SIG-M5 treated with dmso at 0.1 percent for 504 hours (cell line): Measurements from ENCODE around the gene CLEC4E.
A peak's percentile ranks its signal among the peaks of the same experiment; 100 is the strongest.
"Not testable (repeated sequence)": the region's sequence is repeated elsewhere in the genome, so short reads cannot be mapped to it uniquely, and the experiment has no call there.

Source experiments
- DNase-seq: peaks from one replicate; lab custom pipeline; 2025; ENCODE audit not compliant: unreplicated experiment; lab: John Stamatoyannopoulos, UW

CLEC4E gene

GRCh38 chr12:8540831-8541230, at the start of gene CLEC4E:
TSS of gene CLEC4E (minus strand) at chr12:8540905. CDS start at chr12:8540797, 108 bp downstream.
- DNase-seq, result peak; percentile 27

GRCh38 chr12:8589679-8590078, 49.0 kb upstream of the CLEC4E start:
- no peak for DNase-seq

GRCh38 chr12:8584478-8584877, 43.8 kb upstream of the CLEC4E start:
- DNase-seq, result not testable (repeated sequence)

GRCh38 chr12:8584004-8584403, 43.3 kb upstream of the CLEC4E start:
- no peak for DNase-seq

GRCh38 chr12:8581098-8581784, 40.5 kb upstream of the CLEC4E start:
- no peak for DNase-seq

GRCh38 chr12:8577879-8578278, 37.2 kb upstream of the CLEC4E start:
- no peak for DNase-seq

- DNase-seq, result peak; percentile 19
Measured at GRCh38 chr12:8572507-8572906, 31.8 kb upstream of the CLEC4E start.

GRCh38 chr12:8566525-8566924, 25.8 kb upstream of the CLEC4E start:
- DNase-seq, result no peak

GRCh38 chr12:8566052-8566451, 25.3 kb upstream of the CLEC4E start:
- DNase-seq, result peak; percentile 9

- no peak for DNase-seq
Measured at GRCh38 chr12:8564656-8565055, 24.0 kb upstream of the CLEC4E start.

- no peak for DNase-seq
Measured at GRCh38 chr12:8563356-8563755, 22.7 kb upstream of the CLEC4E start.

GRCh38 chr12:8562310-8562709, 21.6 kb upstream of the CLEC4E start:
- no peak for DNase-seq

GRCh38 chr12:8561011-8561410, 20.3 kb upstream of the CLEC4E start:
- DNase-seq, result no peak

GRCh38 chr12:8559676-8560075, 19.0 kb upstream of the CLEC4E start:
- no peak for DNase-seq

GRCh38 chr12:8556531-8557097, 15.9 kb upstream of the CLEC4E start:
- no peak for DNase-seq

- no peak for DNase-seq
Measured at GRCh38 chr12:8554451-8555195, 13.9 kb upstream of the CLEC4E start.

GRCh38 chr12:8553088-8553627, 12.5 kb upstream of the CLEC4E start:
- no peak for DNase-seq

GRCh38 chr12:8549381-8549780, 8.7 kb upstream of the CLEC4E start:
- DNase-seq, result no peak

- DNase-seq, result no peak
Measured at GRCh38 chr12:8548192-8548591, 7.5 kb upstream of the CLEC4E start.

GRCh38 chr12:8547645-8548044, 6.9 kb upstream of the CLEC4E start:
- DNase-seq, result no peak

GRCh38 chr12:8546591-8546990, 5.9 kb upstream of the CLEC4E start:
- DNase-seq, result no peak

- DNase-seq, result peak; percentile 52
Measured at GRCh38 chr12:8544295-8544694, 3.6 kb upstream of the CLEC4E start.
